HepG2 (cell line): ENCODE results near the gene JKAMP. TPM values are rescaled to one million over a fixed set of nuclear protein-coding genes. Genes with fewer than 3 reads are reported as not detected.
"Not testable (repeated sequence)": the region's sequence is repeated elsewhere in the genome, so short reads cannot be mapped to it uniquely, and the experiment has no call there.

ENCODE experiments used
- ATAC-seq: fragments of 200-7000 bp; cut with Tn5 transposase; 3 replicates; pipeline ENCODE4 v1.9.1; 2020; ENCODE audit warnings: mild to moderate bottlenecking, moderate library complexity
- BruUV-seq: library from RNA; stranded (reverse); fragments of 400-500 nt; replicated peaks from 2 replicates; lab custom pipeline; 2021; lab: Mats Ljungman, UMichigan
- CTCF ChIA-PET: fragments of 300-600 bp; formaldehyde crosslinking; extraction: SDS; loops from one replicate; lab custom pipeline; 2021; ENCODE audit warnings: low total read pairs, inconsistent platforms, low intra/inter-chr PET ratio; lab: Yijun Ruan, JAX
- POLR2A ChIA-PET: fragments of 350-600 bp; sonication (Branson Sonifier 250); formaldehyde crosslinking; loops from one replicate; lab custom pipeline; 2020; ENCODE audit warnings: antibody characterized with exemption, inconsistent platforms; lab: Yijun Ruan, JAX
- DNase-seq: peaks from one replicate; pipeline ENCODE4 v3.0.0-alpha.2; 2015; ENCODE audit warnings: low spot score
- FAIRE-seq: peaks from 3 replicates; lab custom pipeline; 2011; peaks lifted over from hg19 to GRCh38; lab: Jason Lieb, UNC
- H2AFZ ChIP-seq: one replicate; pipeline ENCODE4 v1.6.1; 2011; ENCODE audit warnings: low read length, inconsistent platforms
- H3K27ac ChIP-seq: fragments of 300-600 bp; 3 replicates; pipeline ENCODE4 v1.8.0; 2011; ENCODE audit warnings: mixed run types, mild to moderate bottlenecking, mixed read lengths, low read length, inconsistent platforms; ENCODE audit not compliant: insufficient read depth; ENCODE audit errors: extremely low read length
- H3K27me3 ChIP-seq, 2 experiments: fragments of 200-600 bp in 1 of 2; 2 replicates in 1 of 2; 3 replicates in 1 of 2; pipeline versions ENCODE4 v1.6.0 to v1.8.0; 2011; ENCODE audit warnings: low read length in 2 of 2, mild to moderate bottlenecking in 2 of 2, moderate library complexity in 2 of 2, inconsistent platforms in 1 of 2; ENCODE audit not compliant: insufficient read depth in 2 of 2, control insufficient read depth in 1 of 2
- H3K36me3 ChIP-seq, 2 experiments: fragments of 200-600 bp in 1 of 2; replicated peaks in 1 of 2; 2 replicates in 1 of 2; 3 replicates in 1 of 2; pipeline versions ENCODE4 v1.5.1 to v1.8.0; 2011; ENCODE audit warnings: low read length in 2 of 2, inconsistent platforms in 1 of 2; ENCODE audit not compliant: insufficient read depth in 2 of 2, control insufficient read depth in 1 of 2
- H3K4me1 ChIP-seq: 2 replicates; pipeline ENCODE4 v1.5.1; 2012; ENCODE audit warnings: low read length, inconsistent platforms; ENCODE audit not compliant: insufficient read depth
- H3K4me2 ChIP-seq: 2 replicates; pipeline ENCODE4 v1.6.0; 2011; ENCODE audit warnings: low read depth, low read length, inconsistent platforms
- H3K4me3 ChIP-seq, 3 experiments: fragments of 200-600 bp in 1 of 3; sonication (generic), shearing (Covaris generic) in 1 of 3; replicated peaks in 1 of 3; 2 replicates each; pipeline ENCODE4 v1.5.1; 2011 to 2016; ENCODE audit warnings: low read length in 3 of 3, inconsistent platforms in 2 of 3, low read depth in 2 of 3, mild to moderate bottlenecking in 2 of 3, control low read depth in 1 of 3, mixed read lengths in 1 of 3; ENCODE audit not compliant: insufficient read depth in 1 of 3
- H3K79me2 ChIP-seq: one replicate; pipeline ENCODE4 v1.6.1; 2011; ENCODE audit warnings: low read length, inconsistent platforms; ENCODE audit not compliant: insufficient read depth
- H3K9ac ChIP-seq: 2 replicates; pipeline ENCODE4 v1.6.0; 2011; ENCODE audit warnings: mild to moderate bottlenecking, low read depth, low read length, inconsistent platforms; ENCODE audit not compliant: insufficient read depth
- H3K9me3 ChIP-seq: 2 replicates; pipeline ENCODE4 v1.5.1; 2012; ENCODE audit warnings: mild to moderate bottlenecking, low read length
- H4K20me1 ChIP-seq: 2 replicates; pipeline ENCODE4 v1.6.0; 2011; ENCODE audit warnings: inconsistent platforms, mild to moderate bottlenecking, low read length, moderate library complexity; ENCODE audit not compliant: insufficient read depth
- GTF2F1 ChIP-seq: fragments of 150-350 bp; IDR thresholded peaks from 2 replicates; pipeline ENCODE4 v1.6.1; 2014; ENCODE audit warnings: low read length
- ZBTB7A ChIP-seq: sonication (generic); formaldehyde crosslinking; IDR thresholded peaks from 2 replicates; pipeline ENCODE4 v1.8.0; 2022; ENCODE audit warnings: mild to moderate bottlenecking, missing genetic modification reagents
- ZMYM3 ChIP-seq: sonication (generic); formaldehyde crosslinking; IDR thresholded peaks from 2 replicates; pipeline ENCODE4 v1.5.1; 2020; ENCODE audit warnings: mild to moderate bottlenecking, missing genetic modification reagents
- WGBS: methylation state at CpG from one replicate; pipeline ENCODE4 v1.1.6; 2017; ENCODE audit warnings: low lambda C conversion rate; 5-methylcytosine and 5-hydroxymethylcytosine counted together
- in situ Hi-C: cut with HindIII; loops from 2 replicates; pipeline ENCODE4 v1.10.0; 2017; ENCODE audit warnings: low pct_unique_long_range_greater_than_20kb; ENCODE audit not compliant: extremely low pct_ligation_motif_present
- intact Hi-C: fragments of 100-400 bp; cut with micrococcal nuclease; formaldehyde crosslinking; loops from one replicate; pipeline ENCODE4 v1.10.0; 2022; ENCODE audit not compliant: unreplicated experiment
- polyA plus RNA-seq, 8 experiments: library from polyadenylated mRNA; depleted of rRNA in 3 of 8; stranded (reverse) in 7 of 8; unstranded in 1 of 8; fragments of >200 nt; fragmentation: Illumina TruSeq in 4 of 8; extraction: Trizol in 4 of 8; gene quantifications; 2 replicates each; pipeline versions ENCODE4 v1.2.1 to v1.2.3, GENCODE V29; 2011 to 2016; ENCODE audit warnings: low read depth in 4 of 8, missing spikeins in 1 of 8, mixed read lengths in 1 of 8; ENCODE audit not compliant: insufficient read depth in 1 of 8
- total RNA-seq, 5 experiments: library from RNA; depleted of rRNA; stranded (reverse); fragments of >200 nt; fragmentation: Illumina TruSeq; extraction: Trizol; gene quantifications; 2 replicates each; pipeline ENCODE4 v1.2.3, GENCODE V29; 2016; ENCODE audit warnings: low read depth in 1 of 5
- TF ChIP-seq, protein P1 (sequence below): sonication (generic); formaldehyde crosslinking; IDR thresholded peaks from 2 replicates; pipeline ENCODE4 v1.4.0; 2020; ENCODE audit warnings: missing genetic modification reagents, borderline replicate concordance
- TF ChIP-seq, protein P2 (sequence below): sonication (generic); formaldehyde crosslinking; IDR thresholded peaks from one replicate; pipeline ENCODE4 v1.5.1; 2020; ENCODE audit warnings: mild to moderate bottlenecking, missing genetic modification reagents; ENCODE audit errors: not compliant biosample characterization
- TF ChIP-seq, protein P3 (sequence below): sonication (generic); formaldehyde crosslinking; IDR thresholded peaks from 2 replicates; pipeline ENCODE4 v1.5.0; 2020; ENCODE audit warnings: missing genetic modification reagents, mild to moderate bottlenecking, borderline replicate concordance

JKAMP gene
- total and polyA plus RNA-seq, 2 of the 13 experiments (the other 11 are each of a cell fraction or from before 2014, with no cell fraction given): 56.4 to 135 TPM

DNA sequence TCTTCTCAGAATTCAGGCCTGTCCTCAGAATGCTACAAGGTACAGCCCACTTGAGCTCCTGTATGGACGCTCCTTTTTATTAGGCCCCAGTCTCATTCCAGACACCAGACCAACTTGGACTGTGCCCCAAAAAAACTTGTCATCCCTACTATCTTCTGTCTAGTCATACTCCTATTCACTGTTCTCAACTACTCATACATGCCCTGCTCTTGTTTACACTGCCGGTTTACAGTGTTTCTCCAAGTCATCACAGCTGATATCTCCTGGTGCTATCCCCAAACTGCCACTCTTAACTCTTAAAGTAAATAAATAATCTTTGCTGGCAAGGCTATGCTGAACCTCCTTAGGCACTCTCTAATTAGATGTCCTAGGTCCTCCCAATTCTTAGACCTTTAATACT lies 35.6 kb upstream of the JKAMP start:
- H3K27me3 ChIP-seq, POLR2A ChIA-PET, H2AFZ ChIP-seq, H3K27ac ChIP-seq, BruUV-seq, H3K4me2 ChIP-seq, in situ Hi-C loops, H3K36me3 ChIP-seq, H3K4me1 ChIP-seq, DNase-seq, ATAC-seq, intact Hi-C loops, FAIRE-seq, H3K4me3 ChIP-seq, H3K9me3 ChIP-seq, CTCF ChIA-PET, H3K9ac ChIP-seq, H4K20me1 ChIP-seq, H3K79me2 ChIP-seq: not testable (repeated sequence)
- 77% methylated on average over 2 of the region's 2 CpGs for WGBS

GRCh38 chr14:59450716-59451115 lies 33.6 kb upstream of the JKAMP start:
- intact Hi-C loops: no loop called here
- DNase-seq (no peak), FAIRE-seq (no peak), ATAC-seq (no peak)
- Histone ChIP-seq H3K9me3 (no peaks in the 10 kb centered on the region), H3K9ac (no peak overlapping the region), H3K4me2 (no peak overlapping the region), H3K4me3 (no peak overlapping the region), H4K20me1 (no peaks in the 10 kb centered on the region), H3K27ac (no peak overlapping the region), H3K4me1 (no peaks in the 10 kb centered on the region), H3K36me3 (no peaks in the 10 kb centered on the region), H2AFZ (no peak overlapping the region), H3K27me3 (no peaks in the 10 kb centered on the region), H3K79me2 (no peaks in the 10 kb centered on the region)
- in situ Hi-C loops: no loop called here
- ChIA-PET CTCF (no interaction called here), POLR2A (no interaction called here)
- BruUV-seq: no TSS peak
- WGBS: 99% methylated on average over 3 of the region's 3 CpGs
- TF ChIP-seq ZBTB7A: no peak
- TF ChIP-seq ZMYM3: no peak
- TF ChIP-seq, protein P1, sequence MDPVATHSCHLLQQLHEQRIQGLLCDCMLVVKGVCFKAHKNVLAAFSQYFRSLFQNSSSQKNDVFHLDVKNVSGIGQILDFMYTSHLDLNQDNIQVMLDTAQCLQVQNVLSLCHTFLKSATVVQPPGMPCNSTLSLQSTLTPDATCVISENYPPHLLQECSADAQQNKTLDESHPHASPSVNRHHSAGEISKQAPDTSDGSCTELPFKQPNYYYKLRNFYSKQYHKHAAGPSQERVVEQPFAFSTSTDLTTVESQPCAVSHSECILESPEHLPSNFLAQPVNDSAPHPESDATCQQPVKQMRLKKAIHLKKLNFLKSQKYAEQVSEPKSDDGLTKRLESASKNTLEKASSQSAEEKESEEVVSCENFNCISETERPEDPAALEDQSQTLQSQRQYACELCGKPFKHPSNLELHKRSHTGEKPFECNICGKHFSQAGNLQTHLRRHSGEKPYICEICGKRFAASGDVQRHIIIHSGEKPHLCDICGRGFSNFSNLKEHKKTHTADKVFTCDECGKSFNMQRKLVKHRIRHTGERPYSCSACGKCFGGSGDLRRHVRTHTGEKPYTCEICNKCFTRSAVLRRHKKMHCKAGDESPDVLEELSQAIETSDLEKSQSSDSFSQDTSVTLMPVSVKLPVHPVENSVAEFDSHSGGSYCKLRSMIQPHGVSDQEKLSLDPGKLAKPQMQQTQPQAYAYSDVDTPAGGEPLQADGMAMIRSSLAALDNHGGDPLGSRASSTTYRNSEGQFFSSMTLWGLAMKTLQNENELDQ (CRISPR knock-in tag): no peak
- TF ChIP-seq, protein P2, sequence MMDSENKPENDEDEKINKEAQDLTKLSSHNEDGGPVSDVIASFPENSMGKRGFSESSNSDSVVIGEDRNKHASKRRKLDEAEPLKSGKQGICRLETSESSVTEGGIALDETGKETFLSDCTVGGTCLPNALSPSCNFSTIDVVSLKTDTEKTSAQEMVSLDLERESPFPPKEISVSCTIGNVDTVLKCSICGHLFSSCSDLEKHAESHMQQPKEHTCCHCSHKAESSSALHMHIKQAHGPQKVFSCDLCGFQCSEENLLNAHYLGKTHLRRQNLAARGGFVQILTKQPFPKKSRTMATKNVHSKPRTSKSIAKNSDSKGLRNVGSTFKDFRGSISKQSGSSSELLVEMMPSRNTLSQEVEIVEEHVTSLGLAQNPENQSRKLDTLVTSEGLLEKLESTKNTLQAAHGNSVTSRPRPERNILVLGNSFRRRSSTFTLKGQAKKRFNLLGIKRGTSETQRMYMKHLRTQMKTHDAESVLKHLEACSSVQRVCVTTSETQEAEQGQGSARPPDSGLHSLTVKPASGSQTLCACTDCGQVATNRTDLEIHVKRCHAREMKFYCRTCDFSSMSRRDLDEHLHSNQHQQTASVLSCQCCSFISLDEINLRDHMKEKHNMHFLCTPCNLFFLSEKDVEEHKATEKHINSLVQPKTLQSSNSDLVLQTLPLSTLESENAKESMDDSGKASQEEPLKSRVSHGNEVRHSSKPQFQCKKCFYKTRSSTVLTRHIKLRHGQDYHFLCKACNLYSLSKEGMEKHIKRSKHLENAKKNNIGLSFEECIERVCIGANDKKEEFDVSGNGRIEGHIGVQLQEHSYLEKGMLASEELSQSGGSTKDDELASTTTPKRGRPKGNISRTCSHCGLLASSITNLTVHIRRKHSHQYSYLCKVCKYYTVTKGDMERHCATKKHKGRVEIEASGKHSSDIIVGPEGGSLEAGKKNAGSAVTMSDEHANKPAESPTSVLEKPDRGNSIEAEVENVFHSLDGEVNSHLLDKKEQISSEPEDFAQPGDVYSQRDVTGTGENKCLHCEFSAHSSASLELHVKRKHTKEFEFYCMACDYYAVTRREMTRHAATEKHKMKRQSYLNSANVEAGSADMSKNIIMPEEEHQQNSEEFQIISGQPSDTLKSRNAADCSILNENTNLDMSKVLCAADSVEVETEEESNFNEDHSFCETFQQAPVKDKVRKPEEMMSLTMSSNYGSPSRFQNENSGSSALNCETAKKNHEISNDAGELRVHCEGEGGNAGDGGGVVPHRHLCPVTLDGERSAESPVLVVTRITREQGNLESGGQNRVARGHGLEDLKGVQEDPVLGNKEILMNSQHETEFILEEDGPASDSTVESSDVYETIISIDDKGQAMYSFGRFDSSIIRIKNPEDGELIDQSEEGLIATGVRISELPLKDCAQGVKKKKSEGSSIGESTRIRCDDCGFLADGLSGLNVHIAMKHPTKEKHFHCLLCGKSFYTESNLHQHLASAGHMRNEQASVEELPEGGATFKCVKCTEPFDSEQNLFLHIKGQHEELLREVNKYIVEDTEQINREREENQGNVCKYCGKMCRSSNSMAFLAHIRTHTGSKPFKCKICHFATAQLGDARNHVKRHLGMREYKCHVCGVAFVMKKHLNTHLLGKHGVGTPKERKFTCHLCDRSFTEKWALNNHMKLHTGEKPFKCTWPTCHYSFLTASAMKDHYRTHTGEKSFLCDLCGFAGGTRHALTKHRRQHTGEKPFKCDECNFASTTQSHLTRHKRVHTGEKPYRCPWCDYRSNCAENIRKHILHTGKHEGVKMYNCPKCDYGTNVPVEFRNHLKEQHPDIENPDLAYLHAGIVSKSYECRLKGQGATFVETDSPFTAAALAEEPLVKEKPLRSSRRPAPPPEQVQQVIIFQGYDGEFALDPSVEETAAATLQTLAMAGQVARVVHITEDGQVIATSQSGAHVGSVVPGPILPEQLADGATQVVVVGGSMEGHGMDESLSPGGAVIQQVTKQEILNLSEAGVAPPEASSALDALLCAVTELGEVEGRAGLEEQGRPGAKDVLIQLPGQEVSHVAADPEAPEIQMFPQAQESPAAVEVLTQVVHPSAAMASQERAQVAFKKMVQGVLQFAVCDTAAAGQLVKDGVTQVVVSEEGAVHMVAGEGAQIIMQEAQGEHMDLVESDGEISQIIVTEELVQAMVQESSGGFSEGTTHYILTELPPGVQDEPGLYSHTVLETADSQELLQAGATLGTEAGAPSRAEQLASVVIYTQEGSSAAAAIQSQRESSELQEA (CRISPR knock-in tag): no peak
- TF ChIP-seq, protein P3, sequence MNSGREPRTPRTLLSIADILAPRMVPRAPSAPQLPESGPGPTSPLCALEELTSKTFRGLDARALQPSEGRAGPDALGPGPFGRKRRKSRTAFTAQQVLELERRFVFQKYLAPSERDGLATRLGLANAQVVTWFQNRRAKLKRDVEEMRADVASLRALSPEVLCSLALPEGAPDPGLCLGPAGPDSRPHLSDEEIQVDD (CRISPR knock-in tag): no peak
- TF ChIP-seq GTF2F1: no peak
